ENCODE measurements around the gene TNFRSF1A. TPM values are rescaled to one million over a fixed set of nuclear protein-coding genes. Genes with fewer than 3 reads are reported as not detected.

TNFRSF1A gene
- total and polyA plus RNA-seq, 2 of the 13 experiments (the other 11 are each of a cell fraction or from before 2014, with no cell fraction given) = 41.5 to 61.2 TPM

DNA sequence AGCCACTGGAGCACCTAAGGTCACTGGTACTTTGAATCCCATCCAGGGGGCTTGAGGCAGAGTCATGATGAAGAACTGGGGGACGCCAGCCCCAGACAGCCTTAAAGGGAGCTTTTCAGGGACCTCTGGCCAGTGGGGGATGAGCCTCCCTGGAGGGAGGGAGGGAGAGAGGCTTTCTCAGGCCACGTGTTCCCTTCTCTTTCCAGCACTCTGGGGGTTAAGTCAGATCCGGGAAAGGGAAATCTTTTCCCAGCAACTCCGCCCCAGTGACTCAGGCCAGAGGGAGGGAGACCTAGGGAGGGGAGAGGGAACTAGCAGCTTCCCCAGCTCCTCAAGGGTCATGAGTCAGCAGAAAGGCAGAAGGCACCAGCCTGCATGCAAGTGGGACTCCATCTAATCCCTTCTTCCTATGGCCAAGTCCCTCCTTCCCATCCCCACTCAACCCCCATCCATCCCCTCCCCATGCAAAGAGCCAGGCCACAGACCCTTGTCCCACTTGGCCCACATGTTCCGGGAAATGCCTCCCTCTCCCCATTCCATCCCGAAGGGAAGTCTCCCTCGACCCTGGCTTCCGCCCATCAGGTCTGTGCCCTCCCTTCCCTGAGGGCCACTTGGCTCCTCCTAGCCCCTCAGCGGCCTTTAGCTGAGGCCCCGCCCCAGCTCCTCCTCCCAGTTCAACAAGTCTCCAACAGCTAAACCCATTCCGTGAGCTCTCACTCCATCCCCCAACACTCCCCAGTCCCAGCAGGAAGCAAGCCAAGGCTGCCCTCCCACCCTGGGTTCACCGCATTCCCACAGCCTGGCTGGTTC is 5.6 kb downstream of the TNFRSF1A start (continued):
- TF ChIP-seq ZNF260 (CRISPR knock-in tag; IDR thresholded peaks at IDR 0.05; ENCODE audit: borderline replicate concordance, low read depth) (no peak), ZFP36 (IDR thresholded peaks at IDR 0.05; ENCODE audit: borderline replicate concordance, low read depth, low read length, partially characterized antibody) (no peak), PAWR (CRISPR knock-in tag; IDR thresholded peaks at IDR 0.05; ENCODE audit: borderline replicate concordance) (no peak), U2AF2 (IDR thresholded peaks at IDR 0.05; ENCODE audit: low read depth, low read length) (no peak), ZSCAN30 (CRISPR knock-in tag; IDR thresholded peaks at IDR 0.05) (peak; percentile 89; the same call in 1 of the 2 replicates), TEAD2 (CRISPR knock-in tag; IDR thresholded peaks at IDR 0.05) (no peak), SPEN (CRISPR knock-in tag; IDR thresholded peaks at IDR 0.05; ENCODE audit: low read depth) (peak; percentile 33), ARID2 (CRISPR knock-in tag; IDR thresholded peaks at IDR 0.05; ENCODE audit: borderline replicate concordance) (no peak), FOSL2 (CRISPR knock-in tag; IDR thresholded peaks at IDR 0.05) (peak; percentile 94)
- TF ChIP-seq, protein P1, sequence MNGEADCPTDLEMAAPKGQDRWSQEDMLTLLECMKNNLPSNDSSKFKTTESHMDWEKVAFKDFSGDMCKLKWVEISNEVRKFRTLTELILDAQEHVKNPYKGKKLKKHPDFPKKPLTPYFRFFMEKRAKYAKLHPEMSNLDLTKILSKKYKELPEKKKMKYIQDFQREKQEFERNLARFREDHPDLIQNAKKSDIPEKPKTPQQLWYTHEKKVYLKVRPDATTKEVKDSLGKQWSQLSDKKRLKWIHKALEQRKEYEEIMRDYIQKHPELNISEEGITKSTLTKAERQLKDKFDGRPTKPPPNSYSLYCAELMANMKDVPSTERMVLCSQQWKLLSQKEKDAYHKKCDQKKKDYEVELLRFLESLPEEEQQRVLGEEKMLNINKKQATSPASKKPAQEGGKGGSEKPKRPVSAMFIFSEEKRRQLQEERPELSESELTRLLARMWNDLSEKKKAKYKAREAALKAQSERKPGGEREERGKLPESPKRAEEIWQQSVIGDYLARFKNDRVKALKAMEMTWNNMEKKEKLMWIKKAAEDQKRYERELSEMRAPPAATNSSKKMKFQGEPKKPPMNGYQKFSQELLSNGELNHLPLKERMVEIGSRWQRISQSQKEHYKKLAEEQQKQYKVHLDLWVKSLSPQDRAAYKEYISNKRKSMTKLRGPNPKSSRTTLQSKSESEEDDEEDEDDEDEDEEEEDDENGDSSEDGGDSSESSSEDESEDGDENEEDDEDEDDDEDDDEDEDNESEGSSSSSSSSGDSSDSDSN (CRISPR knock-in tag; IDR thresholded peaks at IDR 0.05) = peak; percentile 51; the same call in 1 of the 2 replicates
- TF ChIP-seq, protein P2, sequence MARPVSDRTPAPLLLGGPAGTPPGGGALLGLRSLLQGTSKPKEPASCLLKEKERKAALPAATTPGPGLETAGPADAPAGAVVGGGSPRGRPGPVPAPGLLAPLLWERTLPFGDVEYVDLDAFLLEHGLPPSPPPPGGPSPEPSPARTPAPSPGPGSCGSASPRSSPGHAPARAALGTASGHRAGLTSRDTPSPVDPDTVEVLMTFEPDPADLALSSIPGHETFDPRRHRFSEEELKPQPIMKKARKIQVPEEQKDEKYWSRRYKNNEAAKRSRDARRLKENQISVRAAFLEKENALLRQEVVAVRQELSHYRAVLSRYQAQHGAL (CRISPR knock-in tag; IDR thresholded peaks at IDR 0.05; ENCODE audit: not compliant biosample characterization) = no peak
- TF ChIP-seq, protein P3, sequence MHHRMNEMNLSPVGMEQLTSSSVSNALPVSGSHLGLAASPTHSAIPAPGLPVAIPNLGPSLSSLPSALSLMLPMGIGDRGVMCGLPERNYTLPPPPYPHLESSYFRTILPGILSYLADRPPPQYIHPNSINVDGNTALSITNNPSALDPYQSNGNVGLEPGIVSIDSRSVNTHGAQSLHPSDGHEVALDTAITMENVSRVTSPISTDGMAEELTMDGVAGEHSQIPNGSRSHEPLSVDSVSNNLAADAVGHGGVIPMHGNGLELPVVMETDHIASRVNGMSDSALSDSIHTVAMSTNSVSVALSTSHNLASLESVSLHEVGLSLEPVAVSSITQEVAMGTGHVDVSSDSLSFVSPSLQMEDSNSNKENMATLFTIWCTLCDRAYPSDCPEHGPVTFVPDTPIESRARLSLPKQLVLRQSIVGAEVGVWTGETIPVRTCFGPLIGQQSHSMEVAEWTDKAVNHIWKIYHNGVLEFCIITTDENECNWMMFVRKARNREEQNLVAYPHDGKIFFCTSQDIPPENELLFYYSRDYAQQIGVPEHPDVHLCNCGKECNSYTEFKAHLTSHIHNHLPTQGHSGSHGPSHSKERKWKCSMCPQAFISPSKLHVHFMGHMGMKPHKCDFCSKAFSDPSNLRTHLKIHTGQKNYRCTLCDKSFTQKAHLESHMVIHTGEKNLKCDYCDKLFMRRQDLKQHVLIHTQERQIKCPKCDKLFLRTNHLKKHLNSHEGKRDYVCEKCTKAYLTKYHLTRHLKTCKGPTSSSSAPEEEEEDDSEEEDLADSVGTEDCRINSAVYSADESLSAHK (CRISPR knock-in tag; IDR thresholded peaks at IDR 0.05; ENCODE audit: borderline replicate concordance) = no peak
- TF ChIP-seq, protein P4, sequence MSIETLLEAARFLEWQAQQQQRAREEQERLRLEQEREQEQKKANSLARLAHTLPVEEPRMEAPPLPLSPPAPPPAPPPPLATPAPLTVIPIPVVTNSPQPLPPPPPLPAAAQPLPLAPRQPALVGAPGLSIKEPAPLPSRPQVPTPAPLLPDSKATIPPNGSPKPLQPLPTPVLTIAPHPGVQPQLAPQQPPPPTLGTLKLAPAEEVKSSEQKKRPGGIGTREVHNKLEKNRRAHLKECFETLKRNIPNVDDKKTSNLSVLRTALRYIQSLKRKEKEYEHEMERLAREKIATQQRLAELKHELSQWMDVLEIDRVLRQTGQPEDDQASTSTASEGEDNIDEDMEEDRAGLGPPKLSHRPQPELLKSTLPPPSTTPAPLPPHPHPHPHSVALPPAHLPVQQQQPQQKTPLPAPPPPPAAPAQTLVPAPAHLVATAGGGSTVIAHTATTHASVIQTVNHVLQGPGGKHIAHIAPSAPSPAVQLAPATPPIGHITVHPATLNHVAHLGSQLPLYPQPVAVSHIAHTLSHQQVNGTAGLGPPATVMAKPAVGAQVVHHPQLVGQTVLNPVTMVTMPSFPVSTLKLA (IDR thresholded peaks at IDR 0.05) = peak; percentile 63
- TF ChIP-seq, protein P5, sequence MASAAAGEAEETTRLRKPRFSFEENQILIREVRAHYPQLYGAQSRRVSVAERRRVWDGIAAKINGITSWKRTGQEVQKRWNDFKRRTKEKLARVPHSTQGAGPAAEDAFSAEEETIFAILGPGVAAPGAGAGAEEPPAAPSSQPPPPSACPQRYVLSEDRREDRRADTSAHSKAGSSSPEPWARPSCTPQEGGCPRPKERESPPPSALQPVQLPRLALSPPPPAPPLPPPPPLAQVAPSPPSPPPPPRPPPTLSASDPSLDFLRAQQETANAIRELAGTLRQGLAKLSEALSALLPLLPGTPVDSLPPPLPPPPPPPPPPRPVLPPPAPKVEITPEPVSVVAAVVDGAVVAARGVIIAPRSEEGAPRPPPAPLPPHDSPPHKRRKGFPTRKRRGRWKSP (CRISPR knock-in tag; IDR thresholded peaks at IDR 0.05) = 0 out of 2 replicates have a peak, but pooled peaks have one; percentile 3
